ENCODE measurements around the gene FAF1.
A peak's percentile ranks its signal among the peaks of the same experiment; 100 is the strongest.
"Not testable (repeated sequence)": the region's sequence is repeated elsewhere in the genome, so short reads cannot be mapped to it uniquely, and the experiment has no call there.

FAF1 gene

DNA sequence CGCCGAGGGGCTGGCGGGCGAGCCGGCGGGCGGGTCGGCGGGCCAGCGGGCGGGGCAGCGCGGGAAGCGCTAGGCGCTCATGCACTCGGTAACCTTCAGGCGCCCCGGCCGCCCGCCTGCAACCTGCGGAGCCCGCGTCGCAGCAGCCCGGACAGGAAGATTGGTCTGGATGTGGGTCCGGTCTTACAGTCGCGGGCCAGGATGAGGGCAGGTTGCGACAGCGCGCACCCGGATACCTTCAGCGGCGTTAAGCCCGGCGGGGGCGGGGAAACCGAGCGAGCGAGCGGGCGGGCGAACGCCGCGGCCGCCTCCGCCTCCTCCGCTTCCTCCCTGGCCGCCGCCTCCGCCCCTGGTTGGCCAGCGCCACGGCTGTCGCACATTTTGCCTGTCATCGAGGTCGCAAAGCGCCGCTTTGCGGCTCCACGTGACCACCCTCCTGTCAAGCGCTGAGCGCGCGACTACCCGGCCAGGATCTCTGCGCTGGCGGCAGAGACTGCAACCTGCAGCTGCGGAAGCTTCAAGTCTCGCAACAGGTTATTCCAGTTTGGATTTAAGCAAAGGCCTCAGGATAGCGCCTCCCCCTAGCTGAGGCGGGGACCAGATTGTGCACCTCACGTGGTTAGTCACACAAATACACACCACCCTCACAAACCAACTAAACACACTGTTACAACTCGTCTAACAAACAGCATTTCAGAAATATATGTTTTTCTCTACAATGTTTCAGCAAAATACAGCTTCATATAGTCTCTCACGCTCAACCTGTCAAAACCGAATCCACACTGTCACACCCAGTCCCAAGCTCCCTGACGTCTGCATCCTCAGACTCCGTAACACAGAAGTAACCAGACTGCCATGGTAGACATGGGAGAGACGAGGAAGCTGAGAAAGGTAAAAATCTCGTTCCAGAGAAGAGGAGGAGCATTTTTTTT is at the start of gene FAF1:
Gene FAF1 (minus strand): TSS at position 355 of the 932 bp plus-strand sequence. CDS start 456 bp downstream, outside the sequence.
- FAIRE-seq = peak; percentile 97
- DNase-seq (ENCODE audit: extremely low spot score, insufficient read length, low read depth) = peak; percentile 95

DNA sequence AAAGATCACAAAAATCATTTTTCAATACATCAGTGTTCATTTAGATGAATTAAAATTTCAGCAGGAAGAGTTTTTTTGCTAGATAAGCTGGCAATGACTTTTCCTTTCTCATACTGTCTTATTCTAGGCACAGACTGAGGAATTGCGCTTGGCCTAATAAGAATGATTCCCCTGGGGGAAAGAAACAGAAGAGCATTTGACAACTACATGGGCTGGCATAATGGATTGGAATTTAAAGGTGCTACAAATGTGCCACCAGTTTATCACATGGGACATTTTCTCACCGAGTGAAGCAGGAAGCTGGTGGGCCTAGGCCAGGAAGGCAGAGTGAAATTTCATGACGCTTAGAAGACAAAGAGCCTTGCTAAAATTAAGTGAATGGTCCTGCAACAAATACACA is 49.3 kb upstream of the FAF1 start:
- DNase-seq (ENCODE audit: extremely low spot score, insufficient read length, low read depth) (no peak), FAIRE-seq (peak; percentile 51)

DNA sequence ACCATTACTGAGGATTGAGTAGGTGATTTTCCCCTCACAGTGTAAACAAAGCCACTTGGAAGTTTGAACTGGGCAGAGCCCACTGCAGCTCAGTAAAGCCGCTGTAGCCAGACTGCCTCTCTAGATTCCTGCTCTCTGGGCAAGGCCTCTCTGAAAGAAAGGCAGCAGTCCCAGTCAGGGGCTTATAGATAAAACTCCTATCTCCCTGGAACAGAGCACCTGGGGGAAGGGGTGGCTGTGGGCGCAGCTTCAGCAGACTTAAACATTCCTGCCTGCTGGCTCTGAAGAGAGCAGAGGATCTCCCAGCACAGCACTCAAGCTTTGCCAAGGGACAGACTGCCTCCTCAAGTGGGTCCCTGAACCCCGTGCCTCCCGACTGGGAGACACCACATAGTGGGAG is 45.5 kb upstream of the FAF1 start:
- not testable (repeated sequence) for DNase-seq (ENCODE audit: extremely low spot score, insufficient read length, low read depth); FAIRE-seq

DNA sequence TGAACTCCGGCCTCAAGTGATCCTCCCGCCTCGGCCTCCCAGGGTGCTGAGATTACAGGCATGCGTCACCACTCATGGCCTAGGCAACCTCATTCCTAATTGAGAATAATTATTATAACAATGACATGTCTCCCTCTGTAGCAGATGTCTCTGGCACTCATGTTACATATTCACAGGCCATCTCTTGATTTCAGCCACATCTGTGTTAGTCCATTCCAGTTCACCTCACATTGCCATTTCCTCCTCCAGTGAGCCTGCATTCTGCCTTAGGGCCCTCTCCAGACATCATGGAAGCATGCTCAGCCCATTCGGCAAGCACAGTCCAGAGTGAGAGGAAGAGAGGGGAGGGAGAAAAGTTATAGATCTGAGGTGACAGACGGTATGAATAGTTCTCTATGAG is 42.4 kb upstream of the FAF1 start:
- DNase-seq (ENCODE audit: extremely low spot score, insufficient read length, low read depth) = no peak
- FAIRE-seq = no peak

DNA sequence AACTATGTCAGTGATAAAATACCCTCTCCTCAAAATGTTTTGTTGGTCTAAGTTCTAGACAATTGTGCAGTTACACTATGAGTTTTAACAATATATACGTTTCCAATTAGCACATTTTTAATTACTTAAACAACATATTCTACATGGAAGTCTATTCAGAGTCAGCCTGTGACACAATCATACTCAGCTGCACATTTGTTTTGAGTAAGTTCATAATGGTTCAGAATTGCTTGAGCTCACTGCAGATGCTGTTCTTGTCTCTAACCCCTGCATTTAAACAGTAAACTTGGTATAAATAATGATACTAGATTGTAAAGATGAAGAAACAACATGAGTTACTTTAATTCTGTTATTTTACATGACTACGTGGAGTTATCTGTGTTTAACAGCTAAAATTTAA is 40.6 kb upstream of the FAF1 start:
- DNase-seq (ENCODE audit: extremely low spot score, insufficient read length, low read depth) = no peak
- FAIRE-seq = no peak

DNA sequence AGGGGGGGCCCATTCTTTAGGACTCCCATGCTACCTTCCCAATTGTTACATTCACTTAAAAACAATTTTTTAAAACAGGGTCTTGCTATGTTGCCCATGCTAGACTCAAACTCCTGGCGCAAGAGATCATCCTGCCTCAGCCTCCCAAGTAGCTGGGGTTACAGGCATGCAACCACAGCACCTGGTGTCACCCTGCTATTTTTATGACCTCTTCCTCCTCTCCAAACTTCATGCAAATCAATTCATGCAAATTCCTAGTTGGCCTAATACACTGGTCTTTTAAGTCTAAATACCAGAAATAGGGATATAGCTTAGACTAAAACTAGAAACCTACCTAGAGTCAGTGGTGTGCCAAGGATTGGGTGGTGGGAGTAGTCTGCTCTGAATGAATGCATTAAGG is 40.1 kb upstream of the FAF1 start:
- FAIRE-seq = peak; percentile 82
- DNase-seq (ENCODE audit: extremely low spot score, insufficient read length, low read depth) = no peak

DNA sequence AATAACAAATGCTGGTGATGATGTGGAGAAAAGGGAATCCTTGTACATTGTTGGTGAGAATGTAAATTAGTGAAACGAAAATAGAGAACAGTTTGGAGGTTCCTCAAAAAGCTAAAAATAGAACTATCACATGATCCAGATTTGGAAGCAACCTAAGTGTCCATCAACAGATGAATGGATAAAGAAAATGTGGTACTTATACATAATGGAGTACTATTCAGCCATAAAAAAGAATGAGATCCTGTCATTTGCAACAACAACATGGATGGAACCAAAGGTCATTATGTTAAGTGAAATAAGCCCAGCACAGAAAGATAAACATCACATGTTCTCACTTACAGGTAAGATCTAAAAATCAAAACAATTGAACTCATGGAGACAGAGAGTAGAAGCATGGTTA is 39.3 kb upstream of the FAF1 start:
- FAIRE-seq = peak; percentile 26

DNA sequence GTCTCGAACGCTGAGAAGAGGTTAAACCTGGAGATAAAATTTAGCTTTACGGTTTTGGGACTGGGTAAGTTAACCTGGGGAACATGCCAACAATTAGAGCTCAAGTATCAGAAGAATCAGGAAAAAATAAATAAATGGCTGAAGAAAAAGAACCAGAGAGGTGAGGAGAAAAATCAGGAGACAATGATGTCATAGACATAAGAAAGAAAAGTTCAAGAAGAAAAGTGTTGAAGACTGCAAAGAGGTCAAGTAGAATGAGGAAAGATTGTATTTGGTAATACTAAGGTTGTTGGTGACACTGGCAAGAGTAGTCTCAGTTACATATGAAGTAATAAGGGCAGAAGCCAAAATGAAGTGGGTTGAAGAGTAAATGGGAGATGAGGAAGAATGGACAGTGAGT is 36.0 kb upstream of the FAF1 start:
- FAIRE-seq = no peak

More for the DNA sequence above, 39.3 kb upstream of the FAF1 start:
- not testable (repeated sequence) for DNase-seq (ENCODE audit: extremely low spot score, insufficient read length, low read depth)

DNA sequence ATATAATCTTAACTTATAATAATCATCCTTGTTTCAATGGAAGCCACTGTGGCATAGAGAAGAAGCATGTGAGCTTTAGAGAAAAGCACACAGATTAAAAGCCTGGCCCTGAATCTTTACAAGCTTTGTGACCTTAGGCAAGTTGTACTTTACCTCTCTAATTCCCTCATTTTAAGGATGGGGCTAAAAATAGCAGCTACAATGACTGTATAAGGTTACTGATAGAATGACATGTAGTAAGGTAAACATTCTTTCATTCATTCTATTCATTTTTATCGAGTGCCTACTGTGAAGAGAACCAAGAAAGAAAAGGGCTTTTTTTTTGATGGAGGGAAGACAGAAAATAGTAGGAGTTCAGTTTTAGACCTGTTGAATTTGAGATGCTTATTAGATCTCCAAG is 35.6 kb upstream of the FAF1 start:
- no peak for DNase-seq (ENCODE audit: extremely low spot score, insufficient read length, low read depth)
- no peak for FAIRE-seq

More for the DNA sequence above, 36.0 kb upstream of the FAF1 start:
- DNase-seq (ENCODE audit: extremely low spot score, insufficient read length, low read depth) = no peak

DNA sequence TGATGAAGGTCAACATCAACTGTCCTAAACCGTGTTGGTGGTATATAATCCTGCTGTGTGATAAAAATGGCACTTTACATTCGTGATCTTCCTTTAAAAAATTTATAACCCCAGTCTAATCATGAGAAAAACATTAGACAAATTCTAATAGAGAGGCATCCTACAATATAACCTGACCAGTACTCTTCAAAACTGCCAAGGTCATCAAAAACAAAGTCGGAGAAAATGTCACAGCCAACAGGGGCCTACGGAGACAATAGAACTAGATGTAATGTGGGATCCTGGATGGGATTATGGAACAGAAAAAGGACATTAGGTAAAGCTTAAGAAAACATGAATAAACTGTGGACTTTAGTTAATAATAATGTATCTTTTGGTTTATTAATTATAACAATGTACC is 34.9 kb upstream of the FAF1 start:
- DNase-seq (ENCODE audit: extremely low spot score, insufficient read length, low read depth) = no peak
- no peak for FAIRE-seq

DNA sequence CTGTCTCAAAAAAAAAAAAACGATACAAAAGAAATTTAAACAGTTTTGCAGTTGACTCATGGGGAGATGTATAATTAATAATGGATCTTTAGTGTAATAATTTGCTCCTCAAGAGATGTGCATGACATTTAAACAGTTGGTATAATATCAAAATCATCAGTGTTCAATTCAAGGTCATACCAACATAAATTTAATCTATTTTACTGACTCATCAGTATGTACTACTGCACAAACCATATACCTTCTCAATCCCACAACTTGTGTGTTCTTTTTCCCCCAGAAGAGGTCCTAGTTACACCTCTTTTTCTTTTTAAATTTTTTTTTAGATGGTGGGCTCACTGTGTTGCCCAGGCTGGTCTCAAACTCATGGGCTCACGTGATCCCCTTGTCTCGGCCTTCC is 33.6 kb upstream of the FAF1 start:
- DNase-seq (ENCODE audit: extremely low spot score, insufficient read length, low read depth) (no peak), FAIRE-seq (no peak)

DNA sequence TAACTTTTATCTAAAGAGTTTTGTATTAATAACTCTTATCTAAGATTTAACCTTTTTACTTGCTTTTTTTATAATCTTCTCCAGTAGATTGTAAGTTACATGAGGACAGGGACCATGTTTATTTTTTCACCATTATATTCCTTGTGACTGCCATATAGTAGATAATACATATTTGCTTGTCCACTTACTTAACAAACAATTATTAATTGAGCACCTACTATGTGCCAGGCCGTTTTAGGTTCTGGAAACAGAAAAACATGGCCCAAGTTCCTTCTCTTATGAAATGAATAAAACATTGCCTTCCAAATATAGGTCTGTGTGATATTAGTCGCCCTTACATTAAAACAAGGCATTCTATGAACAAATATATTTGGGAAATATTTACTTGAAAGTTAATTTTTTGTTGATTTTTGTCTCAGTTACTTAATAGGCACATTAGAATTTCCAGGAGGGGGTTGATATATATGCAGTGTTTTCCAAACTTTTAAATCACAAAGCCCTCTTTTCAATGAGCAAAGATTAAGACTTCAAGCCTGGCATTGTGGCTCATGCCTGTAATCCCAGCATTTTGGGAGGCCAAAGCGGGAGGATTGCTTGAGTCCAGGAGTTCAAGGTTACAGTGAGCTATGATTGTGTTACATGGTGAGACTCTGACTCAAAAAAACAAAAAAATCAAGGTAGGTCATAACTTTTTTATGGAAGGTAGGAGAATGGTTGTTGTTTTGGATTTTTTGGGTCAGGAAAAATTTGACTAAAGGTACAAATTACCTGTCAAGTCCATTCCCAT is 32.7 kb upstream of the FAF1 start:
- FAIRE-seq (no peak), DNase-seq (ENCODE audit: extremely low spot score, insufficient read length, low read depth) (no peak)

DNA sequence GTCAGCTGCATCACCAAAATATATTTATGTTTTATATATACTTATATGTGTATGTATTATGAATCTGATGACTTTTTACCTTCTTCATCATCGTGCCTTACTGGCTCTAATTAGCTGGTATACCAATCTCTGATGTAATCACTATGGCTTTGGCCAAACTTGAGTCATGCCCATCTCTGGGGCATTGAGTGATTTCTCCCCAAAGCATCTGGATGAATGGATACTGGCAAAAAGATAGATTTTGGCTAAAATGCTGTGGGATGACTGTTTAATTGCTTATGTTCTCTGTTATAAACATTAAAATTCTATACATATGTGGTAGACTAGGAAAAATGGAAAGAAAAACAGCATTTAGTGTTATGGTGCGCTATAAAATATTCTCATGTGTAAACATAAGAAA is 29.6 kb upstream of the FAF1 start:
- FAIRE-seq (no peak), DNase-seq (ENCODE audit: extremely low spot score, insufficient read length, low read depth) (no peak)

DNA sequence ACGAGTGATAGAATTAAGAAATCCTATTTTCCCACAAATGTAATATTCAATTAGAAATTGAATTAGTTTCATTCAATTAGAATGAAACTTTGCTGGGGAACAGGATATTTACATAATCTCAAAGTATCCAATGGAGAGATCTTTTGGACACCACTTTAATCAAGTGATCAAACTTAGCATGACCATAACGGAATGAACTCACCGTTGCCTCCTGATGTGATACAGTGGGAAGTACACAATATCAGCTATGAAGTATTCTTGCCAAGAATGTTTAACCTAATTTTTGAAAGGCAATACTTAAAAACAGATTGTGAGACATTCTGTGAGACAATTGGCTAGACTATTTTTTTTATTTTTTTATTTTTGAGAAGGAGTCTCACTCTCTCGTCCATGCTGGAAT is 26.6 kb upstream of the FAF1 start:
- FAIRE-seq (no peak), DNase-seq (ENCODE audit: extremely low spot score, insufficient read length, low read depth) (no peak)

DNA sequence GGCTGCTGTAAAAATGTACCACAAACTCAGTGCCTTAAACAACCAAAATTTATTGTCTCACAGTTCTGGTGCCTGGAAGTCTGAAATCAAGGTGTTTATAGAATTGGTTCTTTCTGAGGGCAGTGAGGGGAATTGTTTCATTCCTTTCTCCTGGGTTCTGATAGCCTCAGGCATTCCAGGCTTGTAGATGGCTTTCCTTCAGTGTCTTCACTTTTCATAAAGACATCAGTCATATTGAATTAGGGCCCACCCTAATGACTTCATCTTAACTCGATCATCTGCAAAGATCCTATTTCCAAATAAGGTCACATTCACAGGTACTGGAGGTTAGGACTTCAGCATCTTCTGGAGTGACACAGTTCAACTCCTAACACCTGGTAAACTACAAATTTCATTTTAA is 25.0 kb upstream of the FAF1 start:
- peak; percentile 56 for FAIRE-seq
- DNase-seq (ENCODE audit: extremely low spot score, insufficient read length, low read depth) = no peak

DNA sequence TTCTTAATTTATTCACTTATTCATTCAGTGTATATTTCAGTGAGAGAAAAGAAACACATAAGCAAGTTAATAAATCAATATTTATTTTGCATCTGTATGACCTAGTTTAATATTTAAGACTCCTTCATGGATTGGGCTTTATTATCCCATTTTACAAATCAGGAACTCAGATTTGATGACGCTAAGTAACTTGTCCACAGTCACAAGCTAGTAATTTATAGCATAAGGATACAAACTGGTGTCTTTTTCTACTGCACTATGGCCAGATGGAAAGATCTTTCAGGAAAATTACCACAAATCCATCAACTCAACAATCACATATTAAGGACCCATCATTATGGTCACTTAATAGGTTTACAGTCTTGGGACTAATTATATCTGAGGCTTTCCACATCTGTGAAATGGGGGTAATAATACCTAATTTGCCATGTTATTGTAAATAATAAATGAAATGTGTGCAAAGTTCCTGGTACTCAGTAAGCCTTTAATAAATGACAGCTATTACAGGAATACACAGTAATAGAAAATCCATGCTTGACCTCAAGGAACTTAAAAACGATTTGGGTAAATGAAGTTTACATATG is 23.2 kb upstream of the FAF1 start:
- no peak for FAIRE-seq
- DNase-seq (ENCODE audit: extremely low spot score, insufficient read length, low read depth) = no peak

DNA sequence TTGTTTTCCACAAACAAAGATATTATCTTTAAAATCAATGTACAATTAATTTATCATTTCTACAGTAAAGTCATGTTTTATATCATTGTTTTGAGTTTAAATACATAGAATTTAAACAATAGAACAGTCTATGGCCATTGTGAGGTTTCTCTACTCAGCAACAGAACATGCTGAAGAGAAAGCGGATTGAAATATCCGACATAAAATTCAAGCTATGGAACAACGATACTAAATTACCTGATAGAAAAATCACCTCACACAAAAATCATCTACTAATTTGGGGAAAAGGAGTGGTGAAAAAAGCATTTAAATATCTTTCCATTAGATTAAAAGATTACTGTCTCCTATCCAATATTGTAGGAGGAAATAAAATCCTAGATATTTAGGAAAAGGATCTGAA is 22.5 kb upstream of the FAF1 start:
- no peak for FAIRE-seq

DNA sequence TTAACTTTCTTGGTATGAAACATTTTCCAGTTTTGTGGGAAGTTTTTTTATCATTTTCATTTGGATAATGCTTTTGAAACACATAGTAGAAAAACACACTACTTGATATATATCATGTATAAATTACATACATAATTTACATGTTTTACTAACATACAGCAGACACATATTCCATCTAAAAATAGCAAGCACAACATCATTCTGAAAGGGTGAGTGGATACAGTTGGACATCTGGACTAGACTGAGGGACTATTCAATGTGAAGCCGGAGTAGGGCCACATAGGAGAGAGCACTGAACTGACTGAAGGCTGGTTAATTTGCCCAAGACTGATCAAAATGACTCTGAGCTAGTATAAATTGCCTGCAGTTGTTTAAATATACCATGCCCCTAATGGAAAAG is 21.7 kb upstream of the FAF1 start:
- FAIRE-seq (no peak), DNase-seq (ENCODE audit: extremely low spot score, insufficient read length, low read depth) (no peak)

More for the DNA sequence above, 22.5 kb upstream of the FAF1 start:
- no peak for DNase-seq (ENCODE audit: extremely low spot score, insufficient read length, low read depth)

DNA sequence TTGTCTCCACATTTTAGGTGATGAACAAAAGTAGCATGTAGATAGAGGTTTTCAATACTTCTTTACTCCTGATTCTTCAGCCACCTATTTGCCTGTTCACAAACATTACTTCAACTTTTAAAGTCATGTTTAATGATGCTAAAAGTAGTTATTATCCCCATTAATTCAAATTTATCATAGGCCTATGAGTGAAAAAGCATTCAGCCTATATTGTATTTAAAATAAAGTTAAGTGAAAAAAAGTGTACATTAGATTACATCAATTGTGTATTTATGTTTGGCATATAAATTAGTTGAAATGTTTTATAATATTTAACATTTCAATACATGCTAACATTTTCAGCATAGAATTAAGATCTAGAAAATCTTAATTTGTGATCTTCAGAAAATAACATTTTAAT is 20.4 kb upstream of the FAF1 start:
- no peak for FAIRE-seq

DNA sequence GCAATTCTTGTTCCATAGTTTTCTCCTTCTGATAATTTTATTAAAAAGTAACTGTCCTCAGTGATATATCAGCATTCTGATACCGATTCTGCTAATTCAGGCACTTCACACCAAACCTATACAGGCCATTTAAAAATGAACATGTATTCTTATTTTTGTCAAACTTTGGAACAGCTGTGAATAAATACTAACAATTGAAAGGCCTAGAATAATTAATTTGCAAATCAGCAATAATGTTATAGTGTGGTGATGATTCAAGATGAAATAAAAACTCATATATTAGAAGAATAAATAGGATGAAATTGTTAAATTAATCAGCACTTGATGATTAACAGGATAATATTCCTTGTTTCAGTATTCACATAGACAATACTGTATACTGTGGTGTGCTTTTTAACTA is 19.9 kb upstream of the FAF1 start:
- no peak for DNase-seq (ENCODE audit: extremely low spot score, insufficient read length, low read depth)
- FAIRE-seq = no peak

More for the DNA sequence above, 20.4 kb upstream of the FAF1 start:
- DNase-seq (ENCODE audit: extremely low spot score, insufficient read length, low read depth) = no peak
